GM19467 (cell line): ENCODE data around the gene TACC2.
"Not testable (repeated sequence)": the region's sequence is repeated elsewhere in the genome, so short reads cannot be mapped to it uniquely, and the experiment has no call there.

Experiments used
- ATAC-seq: cut with Tn5 transposase; IDR thresholded peaks from one replicate; pipeline ENCODE4 v1.9.1; 2021; ENCODE audit warnings: mild to moderate bottlenecking, moderate library complexity; ENCODE audit not compliant: unreplicated experiment

Gene TACC2

DNA sequence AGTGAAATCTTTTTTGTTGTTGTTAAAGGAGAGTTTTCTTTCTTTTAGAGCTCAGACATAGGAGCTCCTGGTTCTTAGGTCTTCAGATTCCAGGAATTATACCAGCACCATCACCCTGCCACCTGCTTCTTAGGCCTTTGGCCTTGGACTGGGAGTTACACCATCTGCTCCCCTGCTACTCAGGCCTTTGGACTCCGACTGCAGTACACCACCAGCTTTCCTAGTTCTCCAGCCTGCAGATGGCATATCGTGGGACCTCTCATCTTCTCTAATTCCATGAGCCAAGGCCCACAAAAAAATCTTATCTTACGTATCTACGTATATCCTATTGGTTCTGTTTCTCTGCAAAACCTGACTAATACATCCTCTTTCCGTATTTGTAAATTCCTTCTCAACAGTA lies 5.1 kb upstream of the TACC2 start:
- ATAC-seq = no peak

DNA sequence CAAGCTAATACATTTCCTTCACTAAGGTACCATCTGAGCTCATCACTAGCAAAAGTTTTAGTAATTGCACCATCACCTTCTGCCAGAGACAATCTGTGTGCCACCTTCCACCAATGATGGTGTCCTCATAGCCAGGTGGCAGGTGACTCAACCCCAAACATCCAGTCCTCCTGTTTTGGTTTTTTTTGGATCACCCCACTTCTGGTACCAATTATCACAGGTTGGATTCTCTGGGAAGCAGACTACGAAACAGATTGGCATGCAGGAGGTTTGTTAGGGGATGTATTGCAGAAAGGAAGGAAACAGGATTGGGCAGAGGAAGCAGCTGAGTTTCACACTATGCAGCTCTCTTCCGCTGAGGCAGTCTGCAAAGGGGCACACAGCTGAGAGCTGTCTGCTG lies 4.5 kb upstream of the TACC2 start:
- ATAC-seq = no peak

DNA sequence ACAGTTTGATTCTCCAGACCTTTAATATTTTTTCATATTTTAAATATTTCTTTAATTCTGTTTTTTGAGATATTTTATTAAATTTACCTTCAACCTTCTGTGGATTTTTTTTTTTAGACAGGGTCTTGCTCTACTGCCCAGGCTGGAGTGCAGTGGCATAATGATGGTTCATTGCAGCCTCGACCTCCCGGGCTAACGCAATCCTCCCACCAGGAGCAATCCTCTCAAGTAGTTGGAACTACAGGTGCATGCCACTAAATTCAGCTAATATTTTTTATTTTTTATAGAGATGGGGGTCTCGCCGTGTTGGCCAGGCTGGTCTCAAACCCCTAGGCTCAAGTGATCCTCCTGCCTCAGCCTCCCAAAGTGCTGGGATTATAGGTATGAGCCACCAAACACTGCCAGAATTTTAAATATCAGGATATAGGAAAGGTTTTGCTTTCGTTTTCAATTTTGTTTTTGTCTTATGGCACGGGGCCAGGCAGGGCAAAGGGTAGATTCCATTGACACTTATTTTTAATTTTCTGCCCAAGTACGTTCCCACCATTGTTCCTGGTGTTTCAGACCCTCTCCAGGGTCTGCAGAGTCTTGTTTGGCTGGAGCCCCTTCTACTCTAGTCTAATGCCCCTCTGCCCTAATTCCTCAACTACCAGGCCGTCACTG lies 1.2 kb downstream of the TACC2 start:
- no peak for ATAC-seq

DNA sequence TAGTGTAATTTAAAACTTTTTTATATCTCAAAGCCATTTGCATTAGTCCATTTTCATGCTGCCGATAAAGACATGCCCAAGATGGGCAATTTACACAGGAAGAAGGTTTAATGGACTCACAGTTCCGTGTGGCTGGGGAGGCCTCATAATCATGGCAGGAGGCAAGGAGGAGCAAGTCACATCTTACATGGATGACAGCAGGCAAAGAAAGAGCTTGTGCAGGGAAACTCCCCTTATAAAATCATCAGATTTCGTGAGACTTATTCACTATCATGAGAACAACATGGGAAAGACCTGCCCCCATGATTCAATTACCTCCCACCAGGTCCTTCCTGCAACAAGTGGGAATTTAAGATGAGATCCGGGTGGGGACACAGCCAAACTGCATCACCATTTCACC lies 2.8 kb downstream of the TACC2 start:
- not testable (repeated sequence) for ATAC-seq

DNA sequence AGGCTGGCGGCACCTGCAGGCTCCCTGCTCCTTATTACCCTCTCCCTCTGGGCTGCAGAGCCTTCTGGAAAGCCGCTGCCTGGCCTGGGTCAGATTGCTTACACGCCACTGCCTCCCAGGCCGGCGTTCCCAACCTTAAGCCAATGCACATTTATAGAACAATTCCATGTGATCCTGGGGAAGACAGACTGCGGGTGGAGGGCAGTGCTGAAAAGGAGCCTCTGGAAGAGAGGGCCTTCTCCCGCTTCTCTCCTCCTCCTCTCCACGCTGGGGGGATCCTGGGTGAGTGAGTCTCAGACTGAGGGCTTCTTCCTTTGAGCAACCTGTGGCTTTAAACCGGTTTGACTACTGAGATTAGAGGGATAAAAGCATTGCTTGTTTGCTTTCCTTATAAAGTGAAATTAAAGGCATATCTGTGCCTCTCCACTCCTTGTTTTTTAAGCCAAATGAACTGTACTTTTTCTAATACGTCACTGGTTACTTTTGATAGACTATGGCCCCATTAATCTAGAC lies 5.5 kb downstream of the TACC2 start:
- no peak for ATAC-seq

DNA sequence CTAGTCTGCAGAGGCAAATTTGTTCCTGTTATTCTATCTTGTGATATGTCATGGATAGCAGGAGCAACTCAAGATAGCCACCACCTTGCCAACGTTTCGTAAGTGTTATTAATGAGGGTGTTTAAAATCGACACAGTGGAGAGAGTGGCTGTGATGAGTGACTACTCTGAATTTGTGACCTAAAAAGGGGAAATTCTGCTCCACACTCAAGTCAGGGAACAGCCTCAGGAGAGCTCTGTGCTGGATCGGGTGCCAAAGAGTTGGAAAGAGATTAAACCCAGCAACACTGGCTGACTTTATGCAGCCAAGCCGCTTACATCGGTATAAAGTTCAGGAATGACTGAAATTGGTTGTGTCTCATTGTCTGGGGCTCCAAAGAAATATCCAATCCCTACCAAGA lies 9.5 kb downstream of the TACC2 start:
- no peak for ATAC-seq

DNA sequence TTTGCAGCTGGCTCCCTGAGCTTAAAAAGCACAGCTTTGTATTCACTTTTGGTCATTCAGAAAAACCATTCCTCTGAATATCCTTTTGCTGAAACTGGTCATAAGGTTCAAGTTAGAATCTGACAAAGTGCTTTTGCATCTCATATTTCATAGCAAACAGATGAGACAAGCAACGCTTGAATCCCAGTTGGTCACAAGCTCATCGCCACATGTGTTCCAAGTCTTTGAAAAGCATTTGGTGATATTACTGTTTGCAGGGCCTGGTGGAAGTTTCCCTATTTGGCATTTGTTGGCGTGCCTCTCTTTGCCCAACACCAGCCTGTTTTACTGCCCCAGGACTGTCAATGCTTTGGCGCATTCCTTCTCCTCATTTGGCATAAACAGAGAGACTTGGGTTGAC lies 10.3 kb downstream of the TACC2 start:
- no peak for ATAC-seq

DNA sequence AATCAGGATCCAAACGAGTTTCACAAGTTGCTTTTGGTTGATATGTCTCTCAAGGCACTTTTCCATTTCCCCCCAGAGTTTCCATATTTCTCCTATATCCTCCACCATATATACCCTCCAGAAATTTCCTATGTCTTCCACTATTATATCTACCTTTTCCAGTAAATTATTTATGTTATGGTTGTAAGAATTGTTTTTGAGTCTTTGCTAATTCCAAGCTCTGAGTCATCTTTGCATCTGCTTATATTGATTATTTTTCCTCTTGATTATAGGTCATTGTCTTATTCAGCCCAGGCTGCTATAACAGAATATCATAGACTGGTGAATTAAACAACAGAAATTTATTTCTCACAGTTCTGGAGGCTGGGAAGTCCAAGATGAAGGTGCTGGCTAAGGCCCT lies 12.7 kb downstream of the TACC2 start:
- ATAC-seq = no peak

DNA sequence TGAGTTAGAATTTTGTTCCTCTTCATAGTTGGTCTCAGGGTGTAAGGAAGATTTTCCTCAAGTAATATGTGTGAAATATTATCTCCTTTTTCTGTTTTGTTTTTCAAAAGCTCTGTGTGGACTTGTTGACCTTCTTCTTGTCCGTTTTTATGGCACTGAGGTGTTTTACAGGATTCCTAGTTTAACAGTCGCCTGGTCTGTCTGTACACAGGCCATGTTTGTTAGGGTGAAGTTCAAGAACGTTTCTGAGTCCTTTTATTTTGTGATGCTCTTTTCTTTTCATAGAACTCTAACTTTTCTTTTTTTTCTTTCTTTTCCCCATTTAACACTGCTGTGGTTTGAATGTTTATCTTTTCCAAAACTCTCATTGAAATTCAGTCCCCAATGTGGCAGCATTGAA lies 18.5 kb downstream of the TACC2 start:
- no peak for ATAC-seq

DNA sequence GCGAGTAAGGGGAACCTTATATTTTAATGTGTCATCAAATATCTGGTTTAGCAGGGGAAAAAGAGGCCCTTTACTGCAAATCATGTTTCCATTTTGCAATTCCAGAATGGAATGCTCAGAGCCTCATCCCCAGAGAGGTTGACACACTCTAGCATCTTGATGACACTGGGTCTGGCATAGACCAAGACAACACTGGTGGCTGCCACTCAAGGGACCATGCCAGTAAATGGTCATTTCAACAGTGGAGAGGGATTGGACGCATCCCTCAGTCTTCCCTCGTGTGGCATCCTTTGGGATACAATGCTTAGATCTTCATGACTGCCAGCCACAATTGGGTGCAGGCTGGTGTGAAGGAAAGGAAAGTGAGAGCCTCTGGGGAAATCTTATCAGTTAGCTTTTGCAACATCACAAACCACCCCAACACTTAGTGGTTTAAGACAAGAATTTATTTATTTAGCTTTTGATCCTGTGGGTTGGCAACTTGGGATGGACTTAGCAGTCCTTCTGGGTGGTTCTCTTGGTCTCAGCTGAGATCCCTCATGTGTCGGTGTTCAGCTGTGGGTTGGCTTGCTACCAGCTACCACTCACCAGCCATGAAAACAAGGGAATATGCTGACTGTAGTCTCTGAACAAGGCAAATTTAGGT lies 21.6 kb downstream of the TACC2 start:
- ATAC-seq = no peak

DNA sequence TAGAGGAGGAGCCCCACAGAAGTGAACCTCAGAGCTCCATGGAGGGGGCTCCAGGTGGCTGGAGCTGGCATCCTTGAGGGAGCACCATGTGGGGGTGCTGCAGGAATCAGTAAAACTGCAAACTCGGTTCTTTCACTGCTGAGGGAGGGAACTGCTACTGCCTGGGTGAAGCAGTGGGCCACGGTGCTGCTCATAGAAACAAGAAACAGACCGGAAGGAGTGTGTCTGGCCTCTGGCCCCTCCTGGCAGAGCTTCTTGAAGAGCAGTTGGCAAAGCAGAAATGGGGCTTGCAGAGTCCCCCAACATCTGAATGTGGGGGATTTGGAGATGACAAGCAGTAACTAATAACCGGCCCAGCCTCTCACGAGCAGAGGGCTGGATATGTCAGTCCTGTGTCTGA lies 23.8 kb downstream of the TACC2 start:
- ATAC-seq = no peak

DNA sequence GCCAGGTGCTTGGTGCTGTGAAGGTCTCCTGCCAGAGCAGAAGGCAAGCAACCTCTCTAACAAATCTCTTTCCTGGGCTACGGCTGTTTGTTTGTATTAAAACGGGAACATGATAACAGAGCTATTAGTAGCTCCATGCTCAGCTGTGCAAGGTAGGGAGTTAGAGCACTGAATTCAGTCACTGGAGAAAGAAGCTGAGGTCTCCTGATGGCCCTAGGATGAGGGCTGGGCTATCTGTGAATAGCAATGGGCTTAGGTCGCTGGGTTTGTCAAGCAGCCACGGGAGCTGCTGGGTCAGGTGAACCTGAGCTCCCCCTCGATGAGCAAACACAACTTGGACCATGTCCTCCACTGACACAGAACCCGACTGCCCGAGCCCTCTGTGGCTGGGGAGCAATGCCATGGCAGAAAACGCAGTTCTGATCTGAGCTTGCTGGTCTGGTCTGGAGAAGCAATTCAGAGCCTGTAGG lies 24.4 kb downstream of the TACC2 start:
- no peak for ATAC-seq

DNA sequence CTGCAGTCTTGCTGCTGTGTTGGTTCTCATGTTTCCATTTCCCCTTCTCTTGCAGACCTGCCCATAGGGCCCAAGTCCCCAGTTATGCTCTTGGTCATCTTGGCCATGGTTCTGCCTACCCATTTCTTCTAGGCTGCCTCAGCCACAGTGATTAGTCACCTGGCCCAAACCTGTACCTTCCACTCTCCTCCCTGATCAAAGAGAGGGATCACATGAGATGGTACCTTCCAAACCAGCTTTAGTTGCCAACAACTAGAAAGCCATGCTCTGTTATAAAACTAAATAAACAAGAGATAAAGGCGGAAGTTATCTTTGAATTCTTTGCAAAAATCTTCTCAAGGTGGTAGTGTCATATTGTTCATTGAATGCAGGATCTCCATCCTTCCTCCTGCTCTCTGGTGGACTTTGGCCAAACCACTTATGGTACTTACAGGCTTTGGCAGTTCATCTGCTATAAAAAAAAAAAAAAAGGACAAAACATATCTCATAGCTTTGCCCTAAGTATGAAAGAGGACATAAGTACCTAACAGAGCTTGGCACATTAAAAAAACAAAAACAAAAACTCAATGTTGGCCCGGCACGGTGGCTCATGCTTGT lies 25.8 kb downstream of the TACC2 start:
- no peak for ATAC-seq

DNA sequence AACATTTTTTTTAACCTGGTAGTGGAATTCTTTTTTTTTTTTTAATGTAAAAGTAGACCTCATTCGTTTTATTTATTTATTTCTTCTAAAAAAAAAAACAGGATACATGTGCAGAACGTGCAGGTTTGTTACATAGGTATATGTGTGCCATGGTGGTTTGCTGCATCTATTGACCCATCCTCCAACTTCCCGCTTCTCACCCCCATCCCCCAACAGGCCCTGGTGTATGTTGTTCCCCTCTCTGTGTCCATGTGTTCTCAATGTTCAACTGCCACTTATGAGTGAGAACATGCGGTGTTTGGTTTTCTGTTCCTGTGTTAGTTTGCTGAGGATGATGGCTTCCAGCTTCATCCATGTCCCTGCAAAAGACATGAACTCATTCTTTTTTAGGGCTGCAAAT lies 29.0 kb downstream of the TACC2 start:
- ATAC-seq = not testable (repeated sequence)

DNA sequence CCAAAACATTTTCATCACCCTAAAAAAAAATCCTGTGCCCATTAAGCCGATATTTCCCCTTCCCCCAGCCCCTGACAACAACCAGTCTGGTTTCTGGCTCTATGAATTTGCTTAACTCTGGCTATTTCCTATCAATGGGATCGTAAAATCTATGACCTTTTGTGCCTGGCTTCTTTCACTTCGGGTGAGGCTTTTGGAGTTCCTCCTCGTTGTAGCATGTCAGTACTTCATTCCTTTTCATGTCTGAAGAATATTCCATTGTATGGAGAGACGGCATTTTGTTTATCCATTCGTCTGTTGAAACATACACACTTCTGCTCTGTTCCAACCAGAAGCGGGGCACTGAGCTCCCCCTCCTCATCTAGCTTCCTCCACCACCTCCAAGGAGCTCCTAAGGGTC lies 29.5 kb downstream of the TACC2 start:
- ATAC-seq = no peak

DNA sequence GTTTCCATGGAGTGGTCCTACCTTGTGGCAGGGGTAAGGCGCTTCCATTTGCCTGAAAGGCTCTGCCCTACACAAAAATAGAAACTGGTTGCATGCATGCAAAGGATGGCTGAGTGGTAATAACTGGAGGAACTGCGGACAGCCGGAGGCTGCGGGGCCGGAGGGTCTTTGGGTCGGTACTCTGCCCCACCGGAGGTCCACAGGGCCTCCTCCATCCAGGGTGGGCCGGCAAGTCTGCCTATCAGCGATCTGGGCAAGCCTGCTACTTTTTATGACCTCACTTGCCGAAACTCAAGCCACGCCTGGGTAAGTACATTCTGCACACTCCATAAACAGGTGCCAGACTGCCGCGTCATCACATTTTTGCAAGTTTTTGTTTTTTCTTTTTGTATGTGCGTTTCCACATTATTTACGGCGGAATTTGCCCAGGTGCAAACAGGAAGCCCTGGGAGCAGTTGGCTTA lies 30.0 kb downstream of the TACC2 start:
- ATAC-seq = no peak

DNA sequence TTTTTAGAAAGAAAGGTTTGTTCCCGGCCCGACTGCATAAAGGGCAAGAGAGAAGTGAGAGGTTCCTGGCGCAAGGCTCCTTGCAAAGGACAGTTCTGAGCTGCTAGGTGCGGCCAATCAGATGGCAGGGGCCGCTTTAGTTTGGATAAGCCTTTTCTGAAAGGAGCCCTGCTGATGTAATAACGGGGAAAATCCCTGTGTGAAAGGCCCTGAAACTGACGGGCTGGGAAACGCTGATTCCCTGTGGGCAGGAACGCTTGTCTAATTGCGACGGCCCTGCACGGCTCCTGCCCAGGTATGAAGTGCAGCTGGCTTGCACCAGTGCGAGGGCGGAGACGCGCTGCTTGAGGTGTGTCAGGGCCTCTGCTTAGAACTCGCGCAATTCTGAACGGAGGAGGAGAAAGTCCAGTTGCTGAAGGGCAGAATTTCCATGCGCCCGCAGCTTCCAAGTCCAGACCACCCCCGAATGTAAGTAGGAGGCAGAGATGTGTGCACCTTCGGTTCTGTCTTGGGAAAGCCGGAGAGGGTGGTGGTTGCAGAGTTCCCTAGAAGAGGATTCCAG lies 30.5 kb downstream of the TACC2 start:
- ATAC-seq = no peak

DNA sequence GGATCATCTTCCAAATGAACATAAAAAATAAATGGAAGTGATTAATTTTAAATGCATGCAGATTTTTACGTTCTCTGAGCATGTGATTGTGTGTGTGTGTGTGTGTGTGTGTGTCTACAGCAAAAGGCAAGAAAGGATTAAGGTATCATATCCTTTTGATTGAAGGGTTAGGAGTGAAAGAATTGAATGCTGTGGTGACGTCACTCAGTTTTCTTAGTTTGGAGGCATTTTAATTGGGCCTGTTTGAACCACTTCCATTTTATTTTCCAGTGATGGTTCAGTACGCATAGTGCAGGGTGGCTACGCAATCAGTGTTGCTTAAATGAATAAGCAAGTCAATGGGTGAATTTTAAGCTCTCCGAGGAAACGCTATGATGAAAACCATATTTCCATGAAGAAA lies 31.3 kb downstream of the TACC2 start:
- no peak for ATAC-seq

DNA sequence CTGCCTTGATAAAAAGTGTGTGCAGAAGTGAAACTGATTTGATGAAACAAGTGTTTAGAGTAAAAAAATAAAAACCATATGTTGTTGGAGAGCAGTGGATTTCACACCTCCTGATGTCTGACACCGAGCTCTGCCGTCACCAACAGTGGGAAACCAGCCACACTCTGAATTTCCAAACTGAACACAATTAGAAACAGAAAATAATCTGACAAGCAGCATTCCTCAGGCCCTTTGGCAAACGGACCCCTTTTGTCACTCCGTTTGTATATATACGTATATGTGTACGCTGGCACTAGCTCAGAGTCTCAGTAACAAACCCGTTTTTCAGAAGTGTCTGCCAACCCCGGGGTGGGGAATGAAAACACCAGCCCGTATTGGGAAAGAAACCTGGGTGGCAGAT lies 32.4 kb downstream of the TACC2 start:
- no peak for ATAC-seq

DNA sequence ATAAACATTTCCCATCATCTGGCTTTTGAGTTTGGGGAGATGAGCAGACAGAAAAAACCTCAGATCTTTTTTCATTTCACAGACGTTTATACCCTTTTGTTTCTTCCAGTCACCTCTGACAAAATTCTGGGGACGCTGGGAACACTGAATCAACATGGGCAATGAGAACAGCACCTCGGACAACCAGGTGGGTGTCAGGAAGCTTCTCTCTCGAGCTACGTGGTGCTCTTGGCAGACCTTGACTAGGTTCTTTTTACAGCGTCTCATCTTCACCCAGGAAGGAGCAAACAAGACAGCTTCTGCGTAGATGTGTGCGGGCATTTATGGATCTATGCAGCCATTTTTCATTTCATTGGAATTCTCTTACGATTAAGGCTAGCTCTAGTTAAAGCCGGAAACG lies 32.9 kb downstream of the TACC2 start:
- ATAC-seq = no peak

DNA sequence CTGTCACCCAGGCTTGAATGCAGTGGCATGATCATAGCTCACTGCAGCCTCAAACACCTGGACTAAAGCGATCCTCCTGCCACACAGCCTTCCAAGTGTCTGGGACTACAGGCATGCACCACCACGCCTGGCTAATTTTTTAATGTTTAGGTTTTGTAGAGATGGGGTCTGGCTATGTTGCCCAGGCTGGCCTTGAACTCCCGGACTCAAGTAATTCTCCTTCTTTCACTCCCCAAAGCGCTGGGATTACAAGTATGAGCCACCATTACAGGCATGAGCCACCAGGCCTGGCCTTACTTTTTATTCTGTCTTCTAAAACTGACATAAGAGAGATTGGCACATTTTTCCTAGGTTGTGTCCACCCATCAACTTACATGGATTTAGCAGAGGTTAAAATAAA lies 33.3 kb downstream of the TACC2 start:
- ATAC-seq = no peak

DNA sequence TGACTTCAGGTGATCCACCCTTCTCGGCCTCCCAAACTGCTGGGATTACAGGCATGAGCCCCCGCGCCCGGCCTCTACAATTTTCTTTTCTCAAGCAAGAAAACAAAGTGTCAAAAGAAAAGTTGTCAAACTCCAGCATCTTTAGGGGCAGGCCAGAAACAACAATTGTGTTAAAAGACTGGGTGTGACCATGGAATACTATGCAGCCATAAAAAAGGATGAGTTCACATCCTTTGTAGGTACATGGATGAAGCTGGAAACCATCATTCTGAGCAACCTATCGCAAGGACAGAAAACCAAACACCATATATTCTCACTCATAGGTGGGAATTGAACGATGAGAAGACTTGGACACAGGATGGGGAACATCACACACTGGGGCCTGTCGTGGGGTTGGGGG lies 34.3 kb downstream of the TACC2 start:
- not testable (repeated sequence) for ATAC-seq
